Activated T-helper 17 cell treated with anti-CD3 and anti-CD28 coated beads, Interleukin-2, amount 50 U/mL, for 72 hours (primary cell): ENCODE data around the gene SRC. TPM values are rescaled to one million over a fixed set of nuclear protein-coding genes. Genes with fewer than 3 reads are reported as not detected.
A peak's percentile ranks its signal among the peaks of the same experiment; 100 is the strongest.

ENCODE experiments used
- ATAC-seq: fragments of 150-1000 bp; cut with Tn5 transposase; replicated peaks from 2 replicates; pipeline ENCODE4 v1.10.0; 2021; ENCODE audit warnings: mild to moderate bottlenecking, moderate library complexity
- H3K27ac Mint-ChIP-seq: one replicate; pipeline ENCODE4 v1.8.0; 2022; ENCODE audit warnings: mixed read lengths
- H3K27me3 Mint-ChIP-seq: one replicate; pipeline ENCODE4 v1.8.0; 2022; ENCODE audit warnings: mixed read lengths
- H3K36me3 Mint-ChIP-seq: one replicate; pipeline ENCODE4 v1.8.0; 2022; ENCODE audit warnings: low read depth, mild to moderate bottlenecking, mixed read lengths
- H3K4me1 Mint-ChIP-seq: one replicate; pipeline ENCODE4 v1.8.0; 2022; ENCODE audit warnings: mixed read lengths
- H3K4me3 Mint-ChIP-seq: one replicate; pipeline ENCODE4 v1.8.0; 2022; ENCODE audit warnings: mild to moderate bottlenecking, mixed read lengths
- H3K9me3 Mint-ChIP-seq: one replicate; pipeline ENCODE4 v1.8.0; 2022; ENCODE audit warnings: mixed read lengths
- total RNA-seq, 2 donors: library from RNA; stranded (reverse); gene quantifications; one replicate each; pipeline ENCODE4 v1.2.3, GENCODE V29; 2022

The SRC gene
- total RNA-seq, 2 donors from 2014 or later = 5.1 to 6.4 TPM

DNA sequence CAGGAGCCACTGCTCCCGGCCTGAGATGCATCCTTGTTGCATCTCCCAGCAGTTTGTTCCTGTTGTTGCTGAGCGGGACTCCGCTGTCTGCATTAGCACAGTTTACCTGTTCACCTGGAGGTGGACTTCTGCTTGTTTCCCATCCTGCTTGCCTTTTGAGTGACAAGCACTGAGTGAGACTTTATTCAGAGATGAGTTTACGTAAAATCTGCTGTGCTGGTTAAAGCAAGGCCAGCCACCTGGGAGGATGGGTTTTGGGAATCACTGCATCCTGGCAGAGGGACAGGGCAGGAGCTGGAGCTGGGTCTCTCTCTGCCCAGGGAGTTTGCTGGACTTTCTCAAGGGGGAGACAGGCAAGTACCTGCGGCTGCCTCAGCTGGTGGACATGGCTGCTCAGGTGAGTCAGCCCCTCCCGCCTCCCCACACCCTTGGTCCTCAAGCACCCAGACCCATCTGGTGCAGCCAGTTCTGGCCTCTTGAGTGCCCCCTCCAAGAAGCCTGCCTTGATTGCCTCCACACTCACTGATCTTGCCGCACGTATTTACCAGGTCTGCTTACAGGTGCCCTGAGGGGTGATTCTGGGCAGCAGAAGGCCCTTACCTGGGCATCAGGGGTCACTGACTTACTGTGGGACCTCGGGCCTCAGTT lies 55.5 kb downstream of the SRC start:
- Mint-ChIP-seq H3K36me3 (no peaks in the 10 kb centered on the region), H3K4me3 (no peak overlapping the region), H3K27ac (no peak overlapping the region), H3K27me3 (peaks cover 5% of the 10 kb centered on the region), H3K9me3 (no peaks in the 10 kb centered on the region), H3K4me1 (no peaks in the 10 kb centered on the region)
- ATAC-seq = no peak

GRCh38 chr20:37401930-37402675 lies 56.2 kb downstream of the SRC start:
- peaks cover 1% of the 10 kb centered on the region for H3K4me1 Mint-ChIP-seq
- H3K27me3 Mint-ChIP-seq = peaks cover 5% of the 10 kb centered on the region
- ATAC-seq = no peak
- no peak overlapping the region for H3K4me3 Mint-ChIP-seq
- H3K9me3 Mint-ChIP-seq = no peaks in the 10 kb centered on the region
- no peak overlapping the region for H3K27ac Mint-ChIP-seq
- H3K36me3 Mint-ChIP-seq = no peaks in the 10 kb centered on the region

DNA sequence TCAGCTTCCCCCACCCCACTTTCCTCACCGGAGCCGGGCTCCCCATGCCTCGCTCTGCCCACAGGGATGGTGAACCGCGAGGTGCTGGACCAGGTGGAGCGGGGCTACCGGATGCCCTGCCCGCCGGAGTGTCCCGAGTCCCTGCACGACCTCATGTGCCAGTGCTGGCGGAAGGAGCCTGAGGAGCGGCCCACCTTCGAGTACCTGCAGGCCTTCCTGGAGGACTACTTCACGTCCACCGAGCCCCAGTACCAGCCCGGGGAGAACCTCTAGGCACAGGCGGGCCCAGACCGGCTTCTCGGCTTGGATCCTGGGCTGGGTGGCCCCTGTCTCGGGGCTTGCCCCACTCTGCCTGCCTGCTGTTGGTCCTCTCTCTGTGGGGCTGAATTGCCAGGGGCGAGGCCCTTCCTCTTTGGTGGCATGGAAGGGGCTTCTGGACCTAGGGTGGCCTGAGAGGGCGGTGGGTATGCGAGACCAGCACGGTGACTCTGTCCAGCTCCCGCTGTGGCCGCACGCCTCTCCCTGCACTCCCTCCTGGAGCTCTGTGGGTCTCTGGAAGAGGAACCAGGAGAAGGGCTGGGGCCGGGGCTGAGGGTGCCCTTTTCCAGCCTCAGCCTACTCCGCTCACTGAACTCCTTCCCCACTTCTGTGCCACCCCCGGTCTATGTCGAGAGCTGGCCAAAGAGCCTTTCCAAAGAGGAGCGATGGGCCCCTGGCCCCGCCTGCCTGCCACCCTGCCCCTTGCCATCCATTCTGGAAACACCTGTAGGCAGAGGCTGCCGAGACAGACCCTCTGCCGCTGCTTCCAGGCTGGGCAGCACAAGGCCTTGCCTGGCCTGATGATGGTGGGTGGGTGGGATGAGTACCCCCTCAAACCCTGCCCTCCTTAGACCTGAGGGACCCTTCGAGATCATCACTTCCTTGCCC lies 57.4 kb downstream of the SRC start:
- Mint-ChIP-seq H3K4me3 (no peak overlapping the region), H3K27me3 (peaks cover 14% of the 10 kb centered on the region), H3K36me3 (no peaks in the 10 kb centered on the region), H3K9me3 (no peaks in the 10 kb centered on the region), H3K27ac (no peak overlapping the region), H3K4me1 (peaks cover 6% of the 10 kb centered on the region)
- no peak for ATAC-seq

- no peak for ATAC-seq
- Mint-ChIP-seq H3K36me3 (no peaks in the 10 kb centered on the region), H3K9me3 (no peaks in the 10 kb centered on the region), H3K27ac (no peak overlapping the region), H3K4me1 (peaks cover 11% of the 10 kb centered on the region), H3K27me3 (peaks cover 25% of the 10 kb centered on the region), H3K4me3 (no peak overlapping the region)
Measured at GRCh38 chr20:37404461-37404890, 58.5 kb downstream of the SRC start.

GRCh38 chr20:37405351-37405897 lies 59.5 kb downstream of the SRC start:
- Mint-ChIP-seq H3K36me3 (no peaks in the 10 kb centered on the region), H3K27ac (no peak overlapping the region), H3K9me3 (no peaks in the 10 kb centered on the region), H3K4me1 (peaks cover 11% of the 10 kb centered on the region), H3K4me3 (peak overlapping the region; percentile 55), H3K27me3 (peaks cover 34% of the 10 kb centered on the region)
- no peak for ATAC-seq

DNA sequence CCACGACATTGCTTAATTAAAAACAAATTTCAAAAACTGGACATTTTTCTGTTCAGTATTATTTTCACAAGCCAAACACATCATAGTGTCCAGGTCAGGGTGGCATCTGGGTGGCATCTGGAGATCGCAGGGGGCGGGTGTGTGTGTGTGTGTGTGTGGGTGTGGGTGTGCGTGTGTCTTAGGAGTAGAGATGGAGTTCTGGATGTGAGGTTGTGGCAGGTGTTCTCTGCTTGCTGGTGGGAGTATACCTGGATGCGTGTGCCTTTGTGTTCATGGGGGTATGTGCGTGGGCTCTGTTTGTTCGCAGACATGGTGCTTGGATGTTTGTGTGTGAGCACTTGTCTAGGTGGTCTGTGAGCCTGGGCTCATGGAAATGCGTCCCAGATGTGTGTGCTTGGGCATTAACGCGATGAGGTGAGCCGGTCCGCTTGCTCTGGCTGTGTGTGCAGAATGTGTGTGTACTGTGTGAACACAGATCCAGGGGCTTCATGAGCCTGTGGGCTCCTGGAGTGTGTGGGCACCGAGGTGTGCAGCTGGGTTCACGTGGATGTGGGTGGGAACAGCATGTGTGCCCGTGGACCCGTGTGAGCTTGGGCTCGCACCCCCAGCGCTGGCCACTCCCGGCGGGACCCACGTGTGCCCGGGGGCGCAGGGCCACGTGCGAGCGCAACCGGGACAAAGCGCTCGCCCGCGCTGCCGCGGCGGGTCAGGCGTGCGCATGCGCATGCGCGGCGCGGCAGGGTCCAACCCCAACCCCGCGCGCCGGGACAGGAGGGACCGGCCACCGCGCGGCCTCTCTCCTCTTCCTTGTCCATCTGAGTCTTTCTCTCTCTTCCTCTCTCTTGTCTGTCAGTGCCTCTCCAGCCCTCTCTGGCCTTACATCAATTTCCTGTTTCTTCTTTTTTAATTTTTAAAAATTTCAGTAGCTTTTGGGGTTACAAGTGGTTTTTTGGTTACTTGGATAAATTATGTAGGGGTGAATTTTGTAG lies 60.4 kb downstream of the SRC start:
- Mint-ChIP-seq H3K4me1 (peaks cover 11% of the 10 kb centered on the region), H3K9me3 (no peaks in the 10 kb centered on the region), H3K27ac (peak overlapping the region; percentile 9), H3K27me3 (peaks cover 34% of the 10 kb centered on the region), H3K4me3 (peak overlapping the region; percentile 55), H3K36me3 (no peaks in the 10 kb centered on the region)
- peak; percentile 78 for ATAC-seq

GRCh38 chr20:37407019-37407566 lies 61.2 kb downstream of the SRC start:
- ATAC-seq = peak; percentile 38
- Mint-ChIP-seq H3K27me3 (peaks cover 34% of the 10 kb centered on the region), H3K36me3 (no peaks in the 10 kb centered on the region), H3K9me3 (no peaks in the 10 kb centered on the region), H3K27ac (peak overlapping the region; percentile 9), H3K4me3 (peak overlapping the region; percentile 55), H3K4me1 (peaks cover 11% of the 10 kb centered on the region)

- Mint-ChIP-seq H3K4me1 (peaks cover 11% of the 10 kb centered on the region), H3K4me3 (peak overlapping the region; percentile 55), H3K27ac (peak overlapping the region; percentile 9), H3K27me3 (peaks cover 34% of the 10 kb centered on the region), H3K36me3 (no peaks in the 10 kb centered on the region), H3K9me3 (no peaks in the 10 kb centered on the region)
- no peak for ATAC-seq
Measured at GRCh38 chr20:37407573-37408002, 61.6 kb downstream of the SRC start.

DNA sequence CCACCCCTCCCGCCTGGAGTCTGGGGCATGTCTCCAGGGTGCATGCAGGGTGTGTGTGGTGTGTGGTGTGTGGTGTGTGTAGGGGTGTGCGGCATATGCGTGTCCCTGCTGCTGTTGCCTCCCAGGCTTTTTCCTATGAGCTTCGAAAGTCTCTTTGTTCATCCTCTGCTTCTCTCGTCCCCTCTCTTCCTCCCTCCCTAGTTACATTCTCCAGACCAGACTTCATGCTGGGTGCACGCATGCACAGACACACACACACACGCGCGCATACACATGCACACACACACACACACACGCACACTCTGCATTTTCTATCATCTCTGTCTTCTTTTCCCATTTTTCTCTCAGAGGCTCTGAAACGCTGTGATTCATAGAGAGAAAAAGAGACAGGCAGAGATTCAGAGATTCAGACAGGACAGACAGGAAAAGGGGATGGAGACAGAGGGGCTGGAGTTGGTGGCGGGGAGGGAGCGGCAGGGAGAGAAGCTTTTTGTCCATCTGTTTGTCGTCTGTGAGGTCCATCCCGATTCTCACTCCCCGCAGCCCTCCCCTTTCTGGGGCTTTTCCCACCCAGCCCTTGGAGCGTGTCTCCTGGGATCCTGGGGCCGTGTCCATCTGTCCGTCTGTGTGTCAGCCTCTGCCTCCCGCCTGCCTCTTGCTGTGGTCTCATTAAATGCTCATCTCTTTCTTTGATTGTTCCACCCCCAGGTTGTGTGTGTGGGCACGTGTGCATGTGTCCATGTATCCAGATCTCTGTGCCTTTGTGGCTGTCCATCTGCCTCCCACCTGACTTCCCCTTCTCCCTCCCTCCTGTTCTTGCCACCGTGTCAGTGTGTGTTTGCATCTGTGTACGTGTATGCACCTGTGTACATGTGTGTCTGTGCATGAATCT lies 62.6 kb downstream of the SRC start:
- Mint-ChIP-seq H3K4me1 (peaks cover 11% of the 10 kb centered on the region), H3K9me3 (no peaks in the 10 kb centered on the region), H3K27me3 (peaks cover 34% of the 10 kb centered on the region), H3K36me3 (no peaks in the 10 kb centered on the region), H3K27ac (no peak overlapping the region), H3K4me3 (no peak overlapping the region)
- ATAC-seq = no peak

- H3K9me3 Mint-ChIP-seq = no peaks in the 10 kb centered on the region
- no peaks in the 10 kb centered on the region for H3K36me3 Mint-ChIP-seq
- H3K27me3 Mint-ChIP-seq = peaks cover 33% of the 10 kb centered on the region
- peaks cover 11% of the 10 kb centered on the region for H3K4me1 Mint-ChIP-seq
- no peak overlapping the region for H3K4me3 Mint-ChIP-seq
- H3K27ac Mint-ChIP-seq = no peak overlapping the region
- ATAC-seq = no peak
Measured at GRCh38 chr20:37411408-37412219, 65.7 kb downstream of the SRC start.

DNA sequence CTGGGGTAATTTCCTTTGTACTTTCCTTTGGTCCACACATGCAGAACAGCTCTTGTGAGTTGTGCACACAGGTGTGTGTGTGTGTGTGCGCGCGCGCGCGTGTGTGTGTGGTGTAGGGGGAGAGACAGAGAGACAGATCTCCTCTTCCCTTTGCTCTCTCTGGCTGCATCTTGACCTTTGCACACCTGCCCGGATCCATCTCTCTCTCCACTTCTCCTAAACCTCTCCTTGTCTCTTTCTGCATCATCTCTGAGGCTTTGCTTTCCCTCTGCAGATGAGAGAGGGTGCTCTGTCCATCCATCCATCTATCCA lies 67.0 kb downstream of the SRC start:
- Mint-ChIP-seq H3K4me1 (peaks cover 5% of the 10 kb centered on the region), H3K9me3 (no peaks in the 10 kb centered on the region), H3K4me3 (no peak overlapping the region), H3K27ac (no peak overlapping the region), H3K36me3 (no peaks in the 10 kb centered on the region), H3K27me3 (peaks cover 29% of the 10 kb centered on the region)
- no peak for ATAC-seq

- no peak for ATAC-seq
- H3K9me3 Mint-ChIP-seq = no peaks in the 10 kb centered on the region
- H3K36me3 Mint-ChIP-seq = no peaks in the 10 kb centered on the region
- peaks cover 27% of the 10 kb centered on the region for H3K27me3 Mint-ChIP-seq
- H3K27ac Mint-ChIP-seq = no peak overlapping the region
- no peak overlapping the region for H3K4me3 Mint-ChIP-seq
- peaks cover 5% of the 10 kb centered on the region for H3K4me1 Mint-ChIP-seq
Measured at GRCh38 chr20:37413379-37413778, 67.4 kb downstream of the SRC start.
